GM19397 (cell line): ENCODE data around the gene MEGF8.

Source experiments
- ATAC-seq: cut with Tn5 transposase; IDR thresholded peaks from one replicate; pipeline ENCODE4 v1.9.1; 2021; ENCODE audit warnings: mild to moderate bottlenecking, moderate library complexity; ENCODE audit not compliant: unreplicated experiment

Gene MEGF8

GRCh38 chr19:42325308-42325895 lies at the start of gene MEGF8:
Gene MEGF8, plus strand, starts transcription at chr19:42325635. Its CDS starts 609 bp downstream, at chr19:42326244.
- ATAC-seq, result peak; percentile 90

GRCh38 chr19:42276284-42276683 lies 49.2 kb upstream of the MEGF8 start:
- no peak for ATAC-seq

- ATAC-seq, result no peak
Observed at GRCh38 chr19:42276821-42277220, 48.6 kb upstream of the MEGF8 start.

DNA sequence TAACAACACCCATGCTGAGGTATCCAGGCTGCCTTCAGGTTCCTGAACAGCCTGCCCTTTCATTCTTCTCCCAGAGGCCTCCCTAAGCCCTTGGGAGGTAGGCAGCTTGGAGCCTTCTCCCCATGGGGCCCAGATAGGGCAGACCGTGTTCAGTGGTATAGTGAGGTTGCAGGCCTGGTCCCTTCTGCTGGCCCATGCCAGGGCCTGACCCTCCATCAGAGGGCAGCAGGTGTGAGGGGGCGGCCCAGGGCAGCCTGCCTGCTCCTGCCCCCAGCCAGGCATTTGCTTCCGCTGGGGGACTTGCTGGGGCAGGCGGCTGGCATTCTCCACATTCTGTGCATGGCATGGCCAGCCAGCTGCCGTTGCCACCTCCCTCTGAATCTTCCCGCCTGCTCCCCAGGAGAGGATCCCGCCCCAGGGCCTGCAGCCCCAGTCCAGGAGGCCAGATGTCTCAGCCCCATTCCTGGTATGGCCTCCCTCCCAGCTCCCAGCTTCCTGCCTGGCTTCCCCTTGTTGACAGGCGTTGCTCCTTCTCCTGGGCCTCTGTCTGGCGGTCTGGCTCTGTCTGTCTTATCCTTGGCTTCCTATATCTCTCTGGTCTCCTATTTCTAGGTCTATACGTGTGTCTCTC lies 47.5 kb upstream of the MEGF8 start:
- ATAC-seq, result no peak

DNA sequence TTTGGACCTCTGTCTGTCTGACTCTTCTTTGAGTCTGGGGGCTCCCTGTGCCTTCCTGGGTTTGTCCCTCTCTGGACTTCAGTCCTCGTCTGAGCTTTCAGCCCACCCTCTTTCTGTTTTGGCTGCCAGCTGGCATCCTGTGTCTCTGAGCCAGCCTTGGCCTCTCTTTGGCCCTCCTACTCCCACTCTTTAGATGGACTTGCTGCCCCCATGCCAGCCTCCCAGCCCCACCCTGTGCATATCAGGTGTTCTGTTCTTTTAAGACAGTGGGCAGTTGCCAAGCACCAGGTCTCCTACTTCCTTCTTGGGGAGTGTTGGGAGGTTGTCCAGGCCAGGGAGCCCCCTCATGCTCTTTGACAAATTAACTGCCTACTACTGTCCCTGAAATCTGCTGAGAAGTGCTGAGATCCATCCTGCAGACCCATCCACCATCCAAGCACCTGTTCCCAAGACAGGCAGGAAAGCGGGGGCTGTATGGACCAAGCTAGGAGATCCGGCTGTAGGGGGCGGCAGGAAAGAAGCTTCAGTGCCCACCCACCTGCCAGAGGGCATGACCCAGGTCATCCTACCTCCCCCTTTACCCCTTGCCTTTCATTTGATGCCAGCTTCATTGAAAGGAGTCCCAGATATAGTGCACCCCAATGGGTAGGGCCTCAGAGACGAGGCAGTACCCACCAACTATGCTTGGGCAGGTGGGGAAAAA lies 46.8 kb upstream of the MEGF8 start:
- no peak for ATAC-seq

DNA sequence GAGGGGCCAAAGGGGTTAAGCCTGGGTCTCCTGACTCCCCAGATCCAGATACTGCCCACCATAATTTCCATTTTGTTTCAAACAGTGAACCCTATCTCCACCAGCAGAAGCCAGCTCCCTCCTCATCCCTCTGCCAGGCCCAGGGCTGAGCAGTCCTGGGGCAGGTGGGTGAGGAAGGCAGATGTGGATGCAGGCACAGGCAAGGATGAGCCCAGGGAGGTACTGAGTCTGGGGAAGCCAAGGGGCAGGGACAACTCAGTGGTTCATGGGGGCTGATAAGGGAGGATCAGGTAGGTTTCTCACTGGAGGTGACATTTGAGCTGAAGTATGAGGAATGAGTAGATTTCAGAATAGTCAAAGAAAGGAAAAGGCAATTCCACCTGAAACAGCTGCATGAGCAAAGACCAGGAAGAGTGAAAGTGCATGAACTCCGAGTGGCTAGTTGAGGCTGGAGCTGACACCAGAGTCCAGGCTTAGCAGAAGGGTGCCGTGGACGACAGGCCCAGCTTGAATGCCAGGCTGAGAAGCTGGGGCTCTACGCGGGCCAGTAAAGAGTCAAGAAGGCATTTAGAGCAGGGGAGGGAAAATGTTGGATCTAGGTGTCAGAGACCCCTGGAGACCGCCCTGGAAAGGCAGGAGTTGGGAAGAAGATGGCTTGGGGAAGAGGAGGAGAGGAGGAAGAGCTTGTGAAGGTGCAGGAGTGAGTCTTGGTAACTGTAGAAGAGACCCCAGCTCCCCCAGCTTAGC lies 46.1 kb upstream of the MEGF8 start:
- no peak for ATAC-seq

DNA sequence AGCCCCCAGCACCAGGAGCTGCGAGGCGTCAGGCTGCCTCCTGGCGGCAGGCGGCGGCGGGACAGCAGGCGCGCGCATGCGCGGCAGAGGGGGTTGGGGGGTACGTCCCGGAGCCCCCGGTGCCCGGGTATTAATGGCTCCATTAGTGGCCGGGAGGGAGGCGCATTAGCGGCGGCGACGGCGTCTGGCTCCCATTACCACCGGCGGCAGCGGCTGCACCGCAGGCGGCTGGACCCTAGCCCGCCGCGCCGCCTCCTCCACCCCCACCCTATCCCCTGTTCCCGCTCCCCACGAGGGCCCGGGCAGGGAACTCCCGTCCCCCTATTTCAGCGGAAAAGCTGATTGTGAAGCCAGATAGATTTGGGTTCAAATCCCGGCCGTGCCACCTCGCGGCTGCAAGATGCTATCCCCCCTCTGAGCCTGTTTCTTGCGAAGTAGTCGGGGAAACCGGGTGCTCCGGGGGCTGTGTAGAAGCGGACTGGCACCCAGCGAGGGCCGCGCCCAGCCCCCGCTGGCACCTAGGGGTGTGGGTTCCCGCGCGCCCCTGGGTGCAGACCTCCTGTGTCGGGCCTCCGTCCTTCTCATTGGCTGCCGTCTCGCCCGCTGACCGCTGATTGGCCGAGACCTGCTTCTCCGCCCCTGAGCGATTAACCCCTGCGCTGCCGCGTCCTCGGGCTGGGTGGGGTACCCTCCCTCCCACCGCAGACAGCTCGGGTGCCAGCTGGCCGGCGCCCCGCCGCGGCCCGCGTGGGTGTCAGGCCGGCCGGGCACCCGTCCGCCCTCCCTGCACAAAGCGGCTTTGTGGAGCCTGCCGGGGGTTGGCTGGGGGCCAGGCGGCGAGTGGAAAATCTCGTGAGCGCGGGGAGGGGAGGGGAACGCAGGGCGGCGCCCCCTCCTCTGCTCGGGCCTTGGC lies 45.3 kb upstream of the MEGF8 start:
- peak; percentile 29 for ATAC-seq

GRCh38 chr19:42280815-42281145 lies 44.7 kb upstream of the MEGF8 start:
- no peak for ATAC-seq

DNA sequence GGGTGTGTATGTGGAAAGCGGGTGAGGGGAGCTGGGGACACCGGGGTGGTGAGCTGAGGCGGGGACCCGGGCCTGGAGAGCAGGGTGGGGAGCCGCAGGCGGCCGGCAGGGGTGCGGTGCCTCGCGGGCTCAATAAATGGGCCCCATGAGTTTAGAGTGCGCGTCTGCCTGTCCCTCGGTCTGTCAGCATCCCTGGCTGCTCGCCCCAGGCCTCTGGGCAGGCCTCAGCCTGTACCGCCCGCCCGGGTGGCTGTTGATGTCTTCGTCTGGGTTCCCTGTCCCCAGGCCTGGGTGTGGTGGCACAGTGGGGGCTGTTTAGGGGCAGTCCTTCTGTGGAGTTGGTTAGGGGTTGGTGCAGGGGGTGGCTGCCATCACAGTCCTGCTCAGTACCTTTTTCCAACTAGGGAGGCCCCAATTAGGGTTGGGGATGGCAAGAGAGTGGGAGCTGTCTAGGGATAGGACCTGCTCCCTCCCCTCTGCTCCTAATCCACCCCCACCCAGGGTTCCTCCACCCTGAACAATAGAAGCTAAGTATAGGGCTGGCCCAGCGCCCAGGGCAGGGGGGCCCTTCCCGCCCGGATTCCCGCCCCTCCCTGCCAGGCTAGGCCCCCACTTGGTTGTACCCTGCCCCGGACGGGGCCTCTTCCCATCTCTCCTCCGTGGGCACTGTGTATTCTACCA lies 44.1 kb upstream of the MEGF8 start:
- no peak for ATAC-seq

DNA sequence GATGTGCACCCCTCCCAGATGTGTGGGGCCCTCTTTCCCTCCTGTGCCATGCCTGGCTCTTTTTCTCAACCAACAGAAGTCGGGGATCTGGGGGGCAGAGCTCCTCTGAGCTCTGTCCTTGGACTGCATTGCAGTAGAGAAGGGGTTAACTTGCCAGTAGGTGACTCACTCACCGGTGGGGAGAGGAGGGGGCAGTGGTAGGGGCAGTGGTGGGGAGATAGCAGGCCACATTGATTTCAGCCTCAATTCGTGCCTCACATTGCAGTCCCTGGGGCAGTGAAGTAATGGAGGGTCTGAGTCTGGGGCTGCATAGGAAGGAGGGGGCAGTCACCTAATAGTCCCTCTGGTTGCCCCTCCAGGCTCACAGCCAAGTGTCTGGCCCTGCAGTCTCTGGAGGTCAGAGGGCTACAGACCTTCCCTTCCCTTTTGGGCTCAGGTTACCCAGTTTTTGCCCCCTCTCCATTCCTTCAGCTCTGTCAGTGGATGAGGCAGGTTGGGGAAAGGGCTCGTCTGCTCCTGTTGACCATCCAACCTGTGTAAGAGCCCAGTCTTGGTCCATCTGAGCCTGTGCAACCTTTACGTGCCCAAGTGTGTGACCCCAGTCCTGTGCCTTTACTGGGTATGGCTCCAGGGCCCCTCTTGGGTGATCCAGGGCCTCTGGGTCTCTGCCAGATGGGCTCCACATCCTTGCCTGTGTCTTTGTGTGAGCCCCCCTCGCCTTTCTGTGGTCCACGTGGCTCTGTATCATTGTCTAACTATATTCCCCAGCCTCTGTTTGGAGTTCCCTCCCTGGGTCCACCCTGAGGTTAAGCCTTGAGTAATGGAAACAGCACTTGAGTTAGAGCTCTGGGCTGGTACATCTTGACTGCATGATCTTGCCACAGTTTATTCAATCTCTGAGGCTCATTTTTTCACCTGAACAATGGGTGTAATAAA lies 43.3 kb upstream of the MEGF8 start:
- no peak for ATAC-seq

GRCh38 chr19:42282819-42283187 lies 42.6 kb upstream of the MEGF8 start:
- no peak for ATAC-seq

GRCh38 chr19:42283188-42284065 lies 42.0 kb upstream of the MEGF8 start:
- peak; percentile 45 for ATAC-seq

DNA sequence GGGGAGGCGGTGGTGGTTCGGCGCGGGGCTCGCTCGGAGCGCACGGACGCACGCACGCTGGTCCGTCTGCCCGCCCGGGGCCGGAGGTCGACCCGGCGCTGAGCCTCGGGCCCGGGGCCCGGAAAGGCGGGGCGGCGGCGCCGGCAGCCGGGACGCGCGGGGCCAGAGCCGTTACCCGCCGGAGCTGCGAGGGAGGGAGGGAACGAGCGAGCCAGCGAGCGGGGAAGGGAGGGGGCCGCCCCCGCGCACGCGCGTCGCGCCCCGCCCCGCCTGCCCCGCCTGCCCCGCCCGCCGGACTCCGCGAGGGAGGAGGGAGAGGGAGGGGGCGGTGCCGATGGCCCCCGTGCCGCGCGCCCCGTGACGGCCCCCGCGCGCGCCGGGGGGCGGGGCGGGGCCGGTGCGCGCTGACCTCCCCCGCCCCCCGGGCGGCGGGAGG lies 41.4 kb upstream of the MEGF8 start:
- peak; percentile 42 for ATAC-seq

- ATAC-seq, result no peak
Observed at GRCh38 chr19:42284591-42285341, 40.7 kb upstream of the MEGF8 start.

- no peak for ATAC-seq
Observed at GRCh38 chr19:42285541-42285941, 39.9 kb upstream of the MEGF8 start.

DNA sequence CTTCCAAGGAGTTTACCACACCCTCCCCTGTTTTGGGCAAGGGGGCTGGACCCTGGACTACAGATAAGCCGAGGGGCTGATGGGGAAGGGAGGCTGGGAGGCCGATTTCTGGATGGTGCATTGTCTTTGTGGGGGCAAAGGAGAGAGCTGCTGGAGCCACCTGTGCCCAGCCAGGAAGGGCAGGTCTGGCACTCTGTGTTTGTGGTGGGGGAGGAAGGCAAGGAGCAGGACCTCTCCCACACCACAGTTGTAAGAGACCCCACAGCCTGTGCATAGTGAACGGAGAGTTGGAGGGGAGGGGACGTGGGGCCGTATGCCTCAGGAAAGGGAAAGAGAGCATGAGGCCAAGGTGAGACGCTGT lies 39.5 kb upstream of the MEGF8 start:
- ATAC-seq, result no peak

GRCh38 chr19:42286349-42287016 lies 39.0 kb upstream of the MEGF8 start:
- ATAC-seq, result no peak
